Activated CD4-positive, alpha-beta T cell treated with anti-CD3 and anti-CD28 coated beads for 4 hours (primary cell): ENCODE measurements around the gene TXLNA.

ENCODE experiments used
- DNase-seq, 2 donors: peaks; one replicate each; pipeline ENCODE4 v3.0.0-alpha.2; 2020

The TXLNA gene

DNA sequence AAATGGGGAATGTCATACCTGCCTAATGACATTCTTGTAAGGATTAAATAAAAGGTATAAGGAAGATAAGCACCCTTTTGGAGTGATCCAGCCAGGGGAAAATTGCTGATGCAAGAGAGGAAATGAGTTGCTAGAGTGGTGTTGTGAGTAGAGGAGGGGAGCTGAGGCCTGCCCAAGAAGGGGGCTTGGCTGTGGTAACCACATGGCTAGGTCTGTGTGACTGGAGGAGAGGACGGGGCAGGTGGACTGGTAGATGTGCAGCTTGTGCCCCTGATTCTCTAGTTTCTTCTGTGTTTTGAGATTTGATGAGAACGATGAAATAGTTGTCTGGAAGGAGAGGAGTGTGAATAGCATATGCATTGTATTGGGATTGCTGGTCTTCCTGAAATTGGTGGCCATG lies 6.6 kb downstream of the TXLNA start:
- DNase-seq, result no peak

DNA sequence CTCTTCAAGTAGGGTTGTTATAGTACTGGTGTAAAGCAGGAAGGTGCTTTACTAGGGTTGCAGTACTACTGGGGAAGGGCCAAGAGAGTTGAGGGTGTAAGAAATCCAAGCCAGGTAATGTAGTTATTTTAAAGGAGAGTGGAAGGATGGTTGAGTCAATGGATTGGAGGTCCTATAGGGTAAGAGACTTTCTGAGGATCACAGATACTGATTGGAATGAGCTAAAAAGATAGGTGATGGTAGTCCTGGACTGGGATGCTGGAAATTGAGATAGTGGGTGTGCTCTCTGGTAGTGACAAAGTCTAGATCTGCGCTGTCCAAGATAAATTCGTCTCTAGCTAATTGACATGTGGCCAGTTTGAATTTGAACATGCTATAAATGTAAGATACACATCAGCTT lies 7.0 kb downstream of the TXLNA start:
- DNase-seq, result no peak

DNA sequence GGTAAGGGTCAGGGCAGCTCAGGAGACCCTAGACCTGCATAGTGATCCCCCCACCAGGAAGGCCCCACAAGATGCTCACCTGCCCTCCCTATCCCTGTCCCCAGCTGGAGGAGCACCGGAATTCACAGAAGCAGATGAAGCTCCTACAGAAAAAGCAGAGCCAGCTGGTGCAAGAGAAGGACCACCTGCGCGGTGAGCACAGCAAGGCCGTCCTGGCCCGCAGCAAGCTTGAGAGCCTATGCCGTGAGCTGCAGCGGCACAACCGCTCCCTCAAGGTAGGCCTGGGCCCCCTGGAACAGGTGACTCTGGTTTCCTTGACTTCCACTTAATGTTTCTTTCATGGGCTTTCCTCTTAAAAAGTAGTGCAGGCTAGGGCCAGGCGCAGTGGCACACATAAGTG lies 8.4 kb downstream of the TXLNA start:
- no peak for DNase-seq

DNA sequence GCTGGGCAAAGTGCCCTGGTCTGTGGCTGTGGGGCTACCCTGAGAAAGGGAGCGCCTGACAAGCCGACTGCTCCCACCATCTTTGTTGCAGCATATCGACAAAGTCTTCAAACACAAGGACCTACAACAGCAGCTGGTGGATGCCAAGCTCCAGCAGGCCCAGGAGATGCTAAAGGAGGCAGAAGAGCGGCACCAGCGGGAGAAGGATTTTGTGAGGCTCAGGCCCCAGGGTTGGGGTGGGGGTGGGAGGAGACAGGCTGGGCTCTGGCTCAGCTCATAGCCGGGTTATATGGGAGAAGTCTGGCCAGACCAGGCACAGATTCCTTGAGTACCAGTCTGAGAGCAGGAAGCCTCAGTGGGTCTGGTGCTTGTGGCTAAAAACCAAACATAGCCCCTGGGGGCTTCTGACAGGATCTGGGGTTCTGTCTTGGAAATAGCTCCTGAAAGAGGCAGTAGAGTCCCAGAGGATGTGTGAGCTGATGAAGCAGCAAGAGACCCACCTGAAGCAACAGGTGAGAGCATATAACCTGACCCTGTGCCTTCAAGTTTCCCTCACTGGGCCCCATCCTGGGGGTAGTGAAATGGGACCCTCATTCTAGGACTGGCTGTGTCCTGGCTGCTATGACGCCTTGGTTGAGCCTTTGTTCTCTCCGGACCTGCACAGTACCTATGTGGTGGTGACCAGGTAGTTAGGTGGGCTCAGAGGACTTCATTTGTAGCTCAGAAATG lies 12.9 kb downstream of the TXLNA start:
- no peak for DNase-seq

DNA sequence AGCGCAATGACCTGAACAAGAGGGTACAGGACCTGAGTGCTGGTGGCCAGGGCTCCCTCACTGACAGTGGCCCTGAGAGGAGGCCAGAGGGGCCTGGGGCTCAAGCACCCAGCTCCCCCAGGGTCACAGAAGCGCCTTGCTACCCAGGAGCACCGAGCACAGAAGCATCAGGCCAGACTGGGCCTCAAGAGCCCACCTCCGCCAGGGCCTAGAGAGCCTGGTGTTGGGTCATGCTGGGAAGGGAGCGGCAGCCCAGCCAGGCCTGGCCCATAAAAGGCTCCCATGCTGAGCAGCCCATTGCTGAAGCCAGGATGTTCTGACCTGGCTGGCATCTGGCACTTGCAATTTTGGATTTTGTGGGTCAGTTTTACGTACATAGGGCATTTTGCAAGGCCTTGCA lies 15.5 kb downstream of the TXLNA start:
- no peak for DNase-seq

DNA sequence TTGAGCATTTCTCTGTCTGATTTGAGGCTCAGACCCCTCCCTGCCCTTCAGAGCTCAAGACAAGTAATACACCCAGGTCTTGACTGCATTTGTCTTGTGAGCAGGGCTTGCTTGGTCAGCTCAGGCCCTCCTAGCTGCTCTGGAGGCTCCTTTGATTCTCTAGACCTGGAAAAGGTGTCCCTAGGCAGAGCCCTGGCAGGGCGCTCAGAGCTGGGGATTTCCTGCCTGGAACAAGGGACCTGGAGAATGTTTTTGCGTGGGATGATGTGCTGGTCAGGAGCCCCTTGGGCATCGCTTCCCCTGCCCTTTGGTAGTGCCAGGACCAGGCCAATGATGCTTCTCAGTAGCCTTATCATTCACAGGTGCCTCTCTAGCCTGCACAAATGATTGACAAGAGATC lies 16.1 kb downstream of the TXLNA start:
- no peak for DNase-seq

DNA sequence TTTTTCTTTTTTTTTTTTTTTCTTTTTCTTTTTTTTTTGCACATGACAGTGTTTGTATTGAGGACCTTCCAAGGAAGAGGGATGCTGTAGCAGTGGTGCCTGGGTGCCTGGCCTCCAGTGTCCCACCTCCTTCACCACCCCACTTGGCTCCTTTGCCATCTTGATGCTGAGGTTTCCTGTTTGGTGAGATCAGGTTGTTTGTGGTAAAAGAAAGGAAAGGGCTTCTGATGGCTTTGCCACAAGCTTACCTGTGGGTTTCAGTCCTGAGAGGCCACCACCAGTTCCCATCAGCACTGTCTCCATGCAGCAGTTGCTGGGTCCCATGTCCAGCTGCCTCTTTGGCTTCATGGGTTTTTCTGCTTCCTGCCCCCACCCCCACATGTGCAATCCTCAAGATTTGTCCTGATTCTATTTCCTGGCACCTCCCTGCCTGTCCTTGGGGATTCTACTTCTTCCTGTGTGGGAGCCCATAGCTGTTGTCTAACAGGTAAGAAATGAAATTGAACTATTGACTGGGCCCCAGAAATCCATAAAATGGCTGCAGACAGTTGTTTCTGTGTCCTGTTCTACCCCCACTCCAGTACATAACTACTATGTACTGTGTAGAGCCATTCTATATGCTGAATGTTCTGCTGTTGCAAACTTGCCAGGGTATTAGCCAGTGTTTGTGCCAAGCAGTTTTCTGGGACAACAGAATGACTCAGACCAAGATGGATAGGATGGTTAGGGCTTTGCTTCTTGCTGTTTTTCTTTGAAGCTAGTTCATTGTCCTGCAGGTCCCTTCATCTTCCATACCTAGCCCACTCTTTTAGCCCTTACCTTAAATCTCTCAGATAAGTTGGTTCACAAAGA lies 16.7 kb downstream of the TXLNA start:
- no peak for DNase-seq

DNA sequence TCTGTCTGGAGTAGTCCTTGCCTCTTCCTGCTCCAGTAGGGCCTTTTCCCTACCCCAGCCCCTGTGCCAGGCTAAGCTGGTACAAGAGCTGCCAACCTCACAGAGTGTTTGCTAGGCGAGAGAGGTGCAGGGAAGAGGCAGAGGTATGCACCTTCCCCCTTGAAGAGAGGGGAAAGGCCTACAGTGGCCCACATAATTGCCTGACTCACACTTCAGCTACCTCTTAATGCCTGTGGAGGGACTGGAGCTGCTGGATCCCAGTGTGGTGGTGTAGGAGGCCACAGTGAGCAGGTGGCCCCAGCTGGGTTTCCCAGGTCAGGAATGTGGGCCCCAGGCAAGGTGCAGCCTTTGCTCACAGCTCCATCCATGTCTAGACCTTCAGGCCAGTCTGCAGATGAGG lies 17.6 kb downstream of the TXLNA start:
- DNase-seq, result no peak

DNA sequence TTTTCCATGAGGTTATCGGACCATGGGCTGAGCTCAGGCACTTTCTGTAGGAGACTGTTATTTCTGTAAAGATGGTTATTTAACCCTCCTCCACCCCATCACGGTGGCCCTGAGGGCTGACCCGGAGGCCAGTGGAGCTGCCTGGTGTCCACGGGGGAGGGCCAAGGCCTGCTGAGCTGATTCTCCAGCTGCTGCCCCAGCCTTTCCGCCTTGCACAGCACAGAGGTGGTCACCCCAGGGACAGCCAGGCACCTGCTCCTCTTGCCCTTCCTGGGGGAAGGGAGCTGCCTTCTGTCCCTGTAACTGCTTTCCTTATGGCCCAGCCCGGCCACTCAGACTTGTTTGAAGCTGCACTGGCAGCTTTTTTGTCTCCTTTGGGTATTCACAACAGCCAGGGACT lies 18.4 kb downstream of the TXLNA start:
- no peak for DNase-seq

DNA sequence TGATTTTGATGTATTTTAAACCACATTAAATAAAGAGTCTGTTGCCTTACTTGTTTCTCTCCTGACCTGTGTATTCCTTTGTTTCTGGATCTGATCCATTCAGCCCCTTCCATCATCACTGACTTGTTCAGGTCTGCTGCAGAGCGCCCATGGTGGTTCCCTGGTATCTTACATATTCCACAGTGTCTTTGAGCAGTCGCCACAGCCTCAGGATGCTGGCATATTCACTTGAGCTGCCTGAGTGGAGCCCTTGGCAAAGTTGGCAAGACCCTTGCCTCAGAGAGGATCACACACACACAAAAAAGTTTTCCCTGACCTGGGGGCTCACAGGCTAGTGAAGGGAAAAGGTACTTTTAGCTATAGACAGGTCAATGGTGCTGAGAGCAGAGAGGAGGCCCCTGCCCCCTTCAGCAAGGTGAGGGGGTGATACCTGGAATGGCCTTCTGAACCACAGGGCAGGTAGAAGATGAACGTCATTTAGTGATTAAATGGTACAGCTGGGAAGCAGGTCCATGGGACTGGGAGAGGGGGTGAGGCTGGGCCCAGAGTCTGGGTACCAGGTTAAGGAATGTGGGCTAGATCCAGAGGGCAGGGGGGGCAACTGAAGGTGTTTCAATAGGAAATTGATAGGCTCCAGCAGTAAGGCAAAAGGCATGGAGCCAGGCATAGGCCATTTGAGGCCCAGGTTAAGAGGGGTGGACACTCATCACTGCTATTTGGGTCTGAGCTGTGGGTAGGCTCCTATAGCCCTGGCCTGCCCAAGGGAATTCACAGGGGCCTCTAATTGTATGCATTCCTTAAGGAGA lies 19.0 kb downstream of the TXLNA start:
- no peak for DNase-seq

DNA sequence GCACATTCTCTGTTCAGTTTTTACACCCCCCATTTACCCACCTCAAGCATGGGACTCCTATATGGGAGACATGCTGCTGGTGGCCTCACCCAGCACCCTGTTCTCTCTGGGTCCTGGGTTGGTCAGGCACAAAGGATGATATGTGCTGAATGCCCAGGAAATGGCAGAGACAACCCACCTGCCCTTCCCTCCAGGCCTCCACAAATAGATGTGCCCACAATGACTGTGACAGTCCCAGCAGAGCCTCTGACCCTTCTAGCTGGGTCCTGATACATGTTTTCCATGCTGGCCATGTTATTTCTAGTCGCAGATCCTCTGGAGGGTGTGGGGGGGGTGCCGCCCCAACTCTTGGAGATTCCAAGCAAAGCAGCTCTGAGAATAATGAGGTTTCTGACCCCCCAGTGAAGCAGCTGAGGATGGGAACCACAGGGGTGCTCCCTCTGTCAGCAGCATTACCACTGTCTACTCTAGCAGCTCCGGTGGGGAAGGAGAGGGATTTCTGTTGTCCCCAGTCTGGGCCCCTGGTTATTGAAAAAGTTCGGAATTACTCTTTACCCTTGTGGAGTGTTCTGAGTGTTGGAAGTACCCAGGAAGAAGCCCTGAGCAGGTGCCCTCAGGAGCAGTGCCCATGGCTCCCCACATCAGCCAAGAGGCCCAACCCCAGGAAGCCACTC lies 19.7 kb downstream of the TXLNA start:
- no peak for DNase-seq

DNA sequence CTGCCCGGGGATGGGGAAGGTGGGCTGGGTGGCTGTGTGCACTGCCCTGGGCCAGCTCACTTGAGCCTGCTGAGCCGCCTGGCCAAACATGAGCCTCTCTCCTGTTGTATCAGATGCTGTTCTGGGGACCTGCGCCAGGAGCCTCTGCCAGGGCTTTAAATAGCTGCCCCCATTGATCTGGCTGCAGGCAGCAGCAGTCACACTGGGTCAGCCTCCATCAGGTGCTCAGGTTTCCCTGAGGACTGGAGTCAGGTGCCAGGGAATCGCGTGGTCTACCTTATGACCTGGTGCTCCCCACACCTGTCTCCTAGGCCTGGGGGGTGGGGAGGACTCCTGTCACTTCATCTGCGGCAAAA lies 20.2 kb downstream of the TXLNA start:
- DNase-seq, result no peak

DNA sequence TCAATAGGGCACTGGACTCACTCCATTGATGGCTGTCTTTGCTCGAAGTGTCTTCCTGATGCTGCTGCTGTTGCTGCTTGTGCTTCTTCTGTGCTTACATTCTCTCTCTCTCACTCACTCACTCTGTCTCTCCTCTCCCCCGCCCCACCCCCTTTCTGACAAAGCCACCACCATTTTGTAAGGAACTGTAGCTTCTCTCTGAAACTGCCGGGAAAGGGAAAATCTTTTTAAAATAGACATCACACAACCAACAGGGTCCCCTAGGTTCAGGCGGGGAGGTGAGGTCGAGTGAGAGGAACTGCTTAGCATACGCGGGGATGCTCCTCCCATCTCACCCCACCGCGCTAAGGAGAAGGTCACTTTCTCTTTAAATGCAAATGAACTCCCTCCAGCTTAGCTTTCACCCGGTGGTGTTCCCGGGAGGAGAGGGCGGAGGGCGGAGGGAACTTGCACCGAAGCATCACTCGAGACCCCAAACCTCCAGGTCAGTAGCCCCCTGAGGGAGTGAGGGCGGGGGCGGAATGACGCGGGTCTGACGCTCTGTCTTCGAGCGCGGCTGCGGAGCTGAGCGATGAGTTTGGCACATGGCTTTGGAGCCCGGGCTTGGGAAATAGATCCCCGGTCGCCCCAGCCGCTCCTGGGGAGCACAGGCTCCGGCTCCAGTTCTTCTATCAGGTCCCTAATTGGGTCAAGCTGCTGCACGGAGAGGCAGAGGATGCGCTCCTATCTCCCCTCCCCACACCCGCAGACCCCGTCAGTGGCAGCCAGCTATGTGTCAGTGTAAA lies 20.9 kb downstream of the TXLNA start, which contains the start of gene CCDC28B:
Gene CCDC28B, plus strand, starts transcription at position 370 of the 785 bp plus-strand sequence. CDS start 1,341 bp downstream, outside the sequence.
- DNase-seq, result peak; percentile 45 to 48

DNA sequence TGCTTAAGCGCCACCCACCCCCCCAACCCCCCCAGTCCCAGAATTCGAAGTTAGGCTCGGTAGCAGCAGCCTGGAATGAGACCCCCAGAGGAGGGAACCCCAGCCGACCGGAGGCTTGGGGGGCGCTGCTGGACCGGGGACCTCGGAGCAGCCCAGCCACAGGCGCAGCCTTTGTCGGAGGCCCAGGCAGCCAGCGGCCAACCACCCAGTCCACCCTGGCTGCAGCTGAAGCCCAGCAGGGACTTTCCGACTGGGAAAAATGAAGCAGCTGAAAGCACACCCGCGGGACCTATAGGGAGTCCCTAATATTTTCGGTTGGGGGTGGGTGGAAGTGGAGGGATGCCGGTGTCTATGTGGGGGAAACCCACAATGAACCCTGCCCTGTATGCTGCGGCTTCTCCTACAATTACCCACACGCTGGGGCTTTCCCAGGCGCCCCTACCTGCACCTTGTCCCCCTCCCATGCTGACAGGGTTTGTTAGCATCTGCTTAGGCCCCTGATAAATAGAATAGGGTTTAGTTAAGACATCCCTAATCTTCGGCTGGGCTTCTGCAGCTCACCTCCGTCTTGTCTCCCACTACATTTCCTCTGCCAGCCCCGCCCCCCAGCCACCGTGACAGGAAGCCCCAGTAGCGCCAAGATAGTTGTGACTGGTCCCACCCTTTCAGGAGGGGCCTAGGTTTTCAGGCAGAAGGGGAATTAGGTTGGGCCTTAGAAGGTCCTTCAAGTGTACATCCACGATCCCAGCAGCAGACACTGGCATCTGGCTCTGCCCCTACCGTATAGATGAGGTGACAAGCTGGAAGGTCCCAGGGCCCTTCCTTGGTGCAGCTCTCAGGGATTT lies 21.8 kb downstream of the TXLNA start:
- DNase-seq, result peak; percentile 69 to 70

DNA sequence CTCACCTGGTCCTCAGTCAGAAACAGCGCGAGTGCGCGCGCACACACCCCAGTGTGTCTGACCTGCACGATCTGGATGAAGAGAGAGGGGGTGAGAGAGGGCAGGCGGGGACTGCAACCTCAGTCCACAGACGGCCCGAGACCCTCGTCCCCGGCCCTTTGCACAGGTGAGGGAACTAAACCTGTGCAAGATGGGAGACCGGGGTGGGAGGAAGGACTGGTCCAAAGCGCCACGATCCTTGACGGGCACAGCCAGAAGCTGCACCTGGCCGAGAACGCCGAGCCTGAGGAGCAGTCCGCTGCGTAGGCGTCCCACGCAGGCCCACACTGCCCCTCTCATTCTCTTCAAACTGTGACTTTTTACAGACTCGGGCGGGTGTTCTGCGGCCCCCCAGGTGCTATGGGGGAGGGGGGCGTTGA lies 25.5 kb downstream of the TXLNA start:
- DNase-seq, result no peak

DNA sequence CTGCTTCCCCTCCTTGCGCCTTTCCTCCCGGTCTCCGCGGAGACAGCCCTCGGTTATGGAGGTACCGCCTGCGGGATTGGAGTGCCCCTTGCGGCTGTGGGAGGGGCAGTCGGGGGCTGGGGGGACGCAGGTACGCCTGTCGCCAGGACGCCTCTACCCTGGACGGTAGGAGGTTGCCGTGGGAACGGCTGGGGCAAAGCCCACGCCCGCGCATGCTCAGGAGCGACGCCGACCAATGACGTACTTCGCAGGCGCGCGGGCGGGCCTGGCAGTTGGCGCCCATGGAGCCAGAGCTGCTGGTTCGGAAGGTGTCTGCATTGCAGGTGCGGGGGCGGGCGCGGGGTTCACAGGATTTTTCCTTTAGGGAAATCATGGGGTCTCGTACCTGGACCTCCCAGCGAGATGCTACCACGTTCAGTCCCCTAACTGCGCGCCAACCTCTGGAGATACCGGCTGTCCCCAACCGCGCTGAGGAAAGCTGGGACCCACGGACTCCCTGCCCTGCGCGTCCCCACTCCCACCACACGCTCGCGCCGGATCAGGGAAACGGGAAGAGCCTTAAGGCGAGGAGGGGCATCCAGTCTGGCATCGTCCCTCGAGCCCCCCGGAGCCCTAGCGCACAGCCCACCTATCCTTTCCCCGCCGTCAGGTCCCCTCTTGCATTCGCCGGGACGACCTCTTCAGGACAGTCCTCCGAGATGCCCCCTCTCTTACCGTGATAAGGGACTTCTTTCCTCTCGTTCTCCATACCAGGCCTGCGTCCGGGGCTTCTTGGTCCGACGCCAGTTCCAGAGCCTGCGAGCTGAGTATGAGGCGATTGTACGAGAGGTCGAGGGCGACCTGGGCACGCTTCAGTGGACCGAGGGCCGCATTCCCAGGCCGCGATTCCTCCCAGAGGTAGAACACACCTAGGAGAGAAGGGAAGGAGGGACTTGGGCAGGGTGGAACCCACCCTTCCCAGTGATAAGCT lies 26.2 kb downstream of the TXLNA start, which contains the start of gene IQCC:
Gene IQCC, plus strand, starts transcription at position 271 of the 970 bp plus-strand sequence. Its CDS starts 11 bp downstream, at position 282.
- peak; percentile 84 to 85 for DNase-seq

DNA sequence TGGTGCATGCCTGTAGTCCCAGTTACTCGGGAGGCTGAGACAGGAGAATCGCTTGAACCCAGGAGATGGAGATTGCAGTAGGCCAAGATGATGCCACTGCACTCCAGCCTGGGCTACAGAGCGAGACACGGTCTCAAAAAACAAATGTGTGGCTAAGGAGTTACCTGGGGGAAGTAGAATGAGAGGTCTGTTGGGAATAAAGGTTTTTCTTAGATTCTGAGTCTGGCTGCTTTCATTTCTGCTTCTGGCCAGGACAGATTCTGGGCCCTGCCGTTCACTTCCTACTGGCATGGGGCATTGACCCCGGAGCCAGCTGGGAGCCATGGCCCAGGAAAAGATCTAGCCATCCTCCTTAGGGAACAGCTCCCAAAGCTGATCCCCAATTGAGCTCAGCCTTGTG lies 29.0 kb downstream of the TXLNA start:
- DNase-seq, result no peak

DNA sequence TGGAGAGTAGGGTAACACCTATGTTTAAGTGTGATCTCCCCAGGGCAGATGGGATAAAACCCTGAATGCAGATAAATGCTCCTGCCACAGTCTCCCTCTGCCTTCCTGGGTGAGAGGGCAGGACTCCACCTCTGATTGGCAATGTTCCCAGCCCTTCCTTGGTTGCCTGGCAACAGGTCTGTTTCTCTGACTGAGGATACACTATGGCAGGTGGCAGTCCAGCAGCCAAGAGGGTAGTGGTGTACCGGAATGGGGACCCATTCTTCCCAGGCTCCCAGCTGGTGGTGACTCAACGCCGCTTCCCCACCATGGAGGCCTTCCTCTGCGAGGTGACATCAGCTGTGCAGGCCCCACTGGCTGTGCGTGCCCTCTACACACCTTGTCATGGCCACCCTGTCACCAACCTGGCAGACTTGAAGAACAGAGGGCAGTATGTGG lies 29.4 kb downstream of the TXLNA start, which contains the start of gene DCDC2B:
Gene DCDC2B, plus strand, starts transcription at position 199 of the 438 bp plus-strand sequence. Its CDS starts 5 bp downstream, at position 204.
- no peak for DNase-seq
